ENCODE measurements around the gene HSD3B7. TPM values are rescaled to one million over a fixed set of nuclear protein-coding genes. Genes with fewer than 3 reads are reported as not detected.

The HSD3B7 gene
- total RNA-seq, 1 experiment from 2014 or later: 0.68 TPM

GRCh38 chr16:30956601-30957455 is 28.2 kb upstream of the HSD3B7 start:
- peak; percentile 89 for DNase-seq (ENCODE audit: low spot score)

DNA sequence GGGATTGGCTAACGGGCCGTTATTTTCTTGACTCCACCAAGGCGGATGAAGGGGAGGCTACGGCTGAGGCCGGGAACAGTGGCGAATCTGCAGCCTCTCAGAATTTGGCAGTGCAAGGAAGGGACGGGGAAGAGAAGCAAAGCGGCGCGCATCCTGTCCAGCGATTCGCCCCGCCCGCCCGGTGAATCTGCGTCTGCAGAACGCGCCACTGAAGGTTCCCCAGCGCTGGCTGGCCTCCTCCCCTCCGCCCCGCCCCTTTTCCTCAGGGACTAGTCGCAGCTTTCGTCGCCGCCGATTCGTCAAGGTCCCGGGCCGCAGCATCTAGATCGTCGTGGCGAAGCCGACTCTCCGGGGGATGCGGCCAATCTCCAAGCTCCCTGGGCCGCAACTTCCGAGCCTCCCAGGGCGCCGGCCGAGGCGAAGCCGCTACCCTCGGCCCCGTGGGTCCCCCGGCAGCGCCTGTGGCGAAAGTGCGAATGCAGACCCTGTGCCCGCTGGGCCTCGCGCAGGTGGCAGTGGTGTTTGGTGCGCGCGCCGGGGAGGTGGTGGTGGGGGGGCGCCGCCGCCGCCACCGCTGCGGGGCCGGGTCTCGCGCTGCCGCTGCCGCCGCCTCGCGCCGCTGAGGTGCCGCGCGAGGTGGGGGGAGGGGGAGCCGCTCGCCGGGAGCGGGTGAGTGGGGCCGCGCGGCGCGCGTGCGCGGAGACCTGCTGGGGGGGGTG is 27.4 kb upstream of the HSD3B7 start, which contains the start of gene SETD1A:
Gene SETD1A (plus strand): TSS at position 299 of the 719 bp plus-strand sequence. CDS start 978 bp downstream, outside the sequence.
- DNase-seq (ENCODE audit: low spot score): peak; percentile 94

GRCh38 chr16:30958175-30959079 is 26.6 kb upstream of the HSD3B7 start:
- DNase-seq (ENCODE audit: low spot score): no peak

DNA sequence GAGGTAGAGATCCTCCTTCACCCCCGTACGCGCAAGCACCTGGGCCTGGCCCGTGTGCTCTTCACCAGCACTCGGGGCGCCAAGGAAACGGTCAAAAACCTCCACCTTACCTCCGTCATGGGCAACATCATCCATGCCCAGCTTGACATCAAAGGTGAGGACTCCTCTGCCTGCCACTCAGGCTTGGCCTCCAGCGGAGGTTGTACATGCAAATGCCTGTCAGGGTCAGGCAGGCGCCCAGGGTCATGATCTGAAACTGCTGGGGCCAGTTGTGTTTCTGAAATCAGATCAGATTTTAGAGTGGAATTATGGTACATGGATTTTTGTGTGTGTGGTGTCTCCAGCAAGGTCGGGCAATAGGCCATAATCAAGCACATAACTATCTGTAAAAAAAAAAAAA is 23.6 kb upstream of the HSD3B7 start:
- DNase-seq (ENCODE audit: low spot score): no peak

DNA sequence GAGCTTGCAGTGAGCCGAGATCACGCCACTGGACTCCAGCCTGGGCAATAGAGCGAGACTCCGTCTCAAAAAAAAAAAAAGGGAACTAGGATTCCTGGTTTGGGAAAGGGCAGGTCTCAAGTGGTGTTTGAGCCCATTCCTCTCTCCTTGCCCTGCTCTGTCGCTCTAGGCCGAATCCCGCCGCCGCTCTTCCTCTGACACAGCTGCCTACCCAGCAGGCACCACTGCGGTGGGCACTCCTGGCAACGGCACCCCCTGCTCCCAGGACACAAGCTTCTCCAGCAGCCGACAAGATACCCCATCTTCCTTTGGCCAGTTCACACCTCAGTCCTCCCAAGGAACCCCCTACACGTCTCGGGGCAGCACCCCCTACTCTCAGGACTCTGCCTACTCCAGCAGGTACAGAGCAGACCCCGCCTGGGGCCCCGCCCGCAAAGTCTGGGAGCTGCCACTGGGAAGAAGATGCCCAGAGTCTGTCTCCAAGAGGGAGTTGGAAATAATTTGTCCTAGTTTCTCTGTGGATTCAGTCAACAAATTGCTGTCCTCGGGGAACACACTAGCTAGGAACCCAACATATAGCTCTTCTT is 21.0 kb upstream of the HSD3B7 start:
- DNase-seq (ENCODE audit: low spot score): no peak

- no peak for DNase-seq (ENCODE audit: low spot score)
Observed at GRCh38 chr16:30964574-30965226, 20.3 kb upstream of the HSD3B7 start.

- DNase-seq (ENCODE audit: low spot score): no peak
Observed at GRCh38 chr16:30965436-30965835, 19.6 kb upstream of the HSD3B7 start.

DNA sequence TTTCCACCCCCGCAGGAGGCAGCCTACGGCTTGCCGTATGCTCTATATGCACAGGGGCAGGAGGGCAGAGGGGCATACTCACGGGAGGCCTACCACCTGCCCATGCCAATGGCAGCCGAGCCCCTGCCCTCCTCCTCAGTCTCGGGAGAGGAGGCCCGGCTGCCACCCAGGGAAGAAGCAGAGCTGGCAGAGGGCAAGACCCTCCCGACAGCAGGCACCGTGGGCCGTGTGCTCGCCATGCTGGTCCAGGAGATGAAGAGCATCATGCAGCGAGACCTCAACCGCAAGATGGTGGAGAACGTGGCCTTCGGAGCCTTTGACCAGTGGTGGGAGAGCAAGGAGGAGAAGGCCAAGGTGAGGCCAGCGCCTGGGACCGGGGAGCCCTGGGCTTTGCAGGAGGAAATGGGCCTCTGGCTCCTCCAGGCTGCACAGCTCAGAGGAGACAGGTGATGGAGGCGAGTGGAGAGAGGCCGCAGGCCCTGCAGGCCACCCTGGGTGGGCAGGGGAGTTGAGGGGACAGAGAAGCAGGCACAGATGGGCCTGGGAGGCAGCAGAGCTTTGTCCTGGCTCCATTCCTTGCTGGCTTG is 18.9 kb upstream of the HSD3B7 start:
- DNase-seq (ENCODE audit: low spot score): no peak

DNA sequence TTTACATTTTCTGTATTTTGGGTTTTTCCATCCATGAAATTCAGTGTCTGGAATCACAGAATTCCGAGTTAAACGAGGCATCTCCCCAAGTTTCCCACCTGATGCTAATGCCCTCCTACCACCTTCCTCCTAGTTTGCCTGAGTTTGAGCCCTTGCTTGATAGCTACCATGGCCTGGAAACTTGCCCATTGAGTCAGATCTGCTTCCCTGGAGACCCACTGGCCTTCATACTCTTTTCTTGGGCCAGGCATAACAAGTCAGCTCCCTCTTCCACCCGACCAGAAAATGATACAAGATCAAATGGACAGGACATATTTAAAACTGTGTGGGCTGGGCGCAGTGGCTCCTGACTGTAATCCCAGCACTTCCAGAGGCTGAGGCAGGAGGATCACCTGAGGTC is 17.2 kb upstream of the HSD3B7 start:
- no peak for DNase-seq (ENCODE audit: low spot score)

DNA sequence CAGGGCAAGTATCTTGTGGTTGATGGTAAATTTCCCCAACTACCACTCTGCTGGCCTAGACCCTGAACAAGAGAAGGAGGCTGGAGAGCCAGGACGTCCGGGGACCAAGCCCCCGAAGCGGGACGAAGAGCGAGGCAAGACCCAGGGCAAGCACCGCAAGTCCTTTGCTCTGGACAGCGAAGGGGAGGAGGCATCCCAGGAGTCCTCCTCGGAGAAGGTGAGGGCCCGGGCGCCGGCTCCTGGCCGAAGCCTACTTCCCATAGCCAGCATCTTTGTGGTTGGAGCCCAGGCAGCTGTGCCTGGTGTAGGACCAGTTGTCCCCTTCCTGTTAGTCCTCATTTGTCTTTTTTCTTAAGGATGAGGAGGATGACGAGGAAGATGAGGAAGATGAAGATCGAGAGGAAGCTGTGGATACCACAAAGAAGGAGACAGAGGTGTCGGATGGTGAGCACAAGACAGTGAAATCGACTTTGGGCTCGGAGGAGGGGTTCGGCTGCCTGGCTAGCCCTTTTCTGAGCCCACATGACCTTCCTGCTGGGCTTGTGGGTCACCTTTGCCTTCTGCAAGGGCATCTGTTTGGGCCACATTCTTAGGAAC is 15.7 kb upstream of the HSD3B7 start:
- DNase-seq (ENCODE audit: low spot score): no peak

- DNase-seq (ENCODE audit: low spot score): no peak
Observed at GRCh38 chr16:30971298-30971697, 13.7 kb upstream of the HSD3B7 start.

GRCh38 chr16:30972872-30973271 is 12.1 kb upstream of the HSD3B7 start:
- DNase-seq (ENCODE audit: low spot score): no peak

GRCh38 chr16:30974348-30974747 is 10.7 kb upstream of the HSD3B7 start:
- DNase-seq (ENCODE audit: low spot score): no peak

GRCh38 chr16:30976486-30976885 is 8.5 kb upstream of the HSD3B7 start:
- no peak for DNase-seq (ENCODE audit: low spot score)

DNA sequence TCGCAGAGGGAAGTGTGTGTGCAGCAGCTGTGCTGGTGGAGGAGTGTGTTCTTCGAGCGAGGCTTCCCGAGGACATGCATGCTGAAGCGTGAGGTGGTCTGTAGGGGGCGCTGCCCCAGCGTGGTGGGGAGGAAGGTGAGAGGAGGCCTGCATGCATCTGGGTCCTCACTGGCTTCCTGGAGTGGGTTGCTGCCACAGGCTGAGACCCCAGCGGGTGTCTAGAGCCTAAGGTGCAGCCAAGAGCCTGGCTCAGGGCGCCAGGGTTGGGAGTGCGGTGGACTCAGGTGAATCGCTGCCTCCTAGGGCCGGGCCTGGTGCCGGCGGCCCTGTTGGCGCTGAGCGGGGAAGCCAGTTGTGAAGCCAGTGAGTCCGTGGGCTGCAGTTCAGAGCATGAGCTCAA is 7.5 kb upstream of the HSD3B7 start:
- no peak for DNase-seq (ENCODE audit: low spot score)

GRCh38 chr16:30979170-30980022 is 5.6 kb upstream of the HSD3B7 start:
- DNase-seq (ENCODE audit: low spot score): no peak

DNA sequence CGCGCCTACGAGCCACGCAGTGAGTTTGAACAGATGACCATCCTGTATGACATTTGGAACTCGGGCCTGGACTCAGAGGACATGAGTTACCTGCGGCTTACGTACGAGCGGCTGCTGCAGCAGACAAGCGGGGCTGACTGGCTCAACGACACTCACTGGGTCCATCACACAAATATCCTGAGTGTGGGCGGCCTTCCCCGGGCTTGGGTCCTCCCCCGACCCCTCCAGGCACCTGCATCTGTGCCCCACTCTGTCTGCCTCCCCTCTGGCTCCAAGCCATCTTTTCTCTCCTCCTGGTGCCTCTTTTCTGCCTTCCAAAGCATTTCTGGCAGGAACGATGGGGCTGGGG is 5.0 kb upstream of the HSD3B7 start:
- DNase-seq (ENCODE audit: low spot score): no peak

- no peak for DNase-seq (ENCODE audit: low spot score)
Observed at GRCh38 chr16:30980434-30980833, 4.6 kb upstream of the HSD3B7 start.

DNA sequence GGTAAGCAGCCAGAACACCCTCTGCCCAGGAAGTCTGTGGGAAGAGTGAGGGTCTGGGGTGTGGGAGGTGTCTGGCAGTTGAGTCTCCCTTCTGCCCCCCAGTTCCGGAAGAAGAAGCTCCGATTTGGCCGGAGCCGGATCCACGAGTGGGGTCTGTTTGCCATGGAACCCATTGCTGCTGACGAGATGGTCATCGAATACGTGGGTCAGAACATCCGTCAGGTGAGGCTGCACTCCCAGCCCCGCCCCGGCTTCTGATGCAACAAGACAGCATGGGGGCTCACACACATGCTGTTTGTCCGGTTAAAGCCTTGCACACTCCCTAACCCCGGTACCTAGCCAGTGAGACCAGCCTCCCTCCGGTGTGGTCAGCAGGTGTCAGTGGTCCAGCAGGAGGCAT is 4.0 kb upstream of the HSD3B7 start:
- no peak for DNase-seq (ENCODE audit: low spot score)

All from H4 (cell line).